ENCODE measurements around the gene RARRES2. TPM values are rescaled to one million over a fixed set of nuclear protein-coding genes. Genes with fewer than 3 reads are reported as not detected.

Gene RARRES2
- total RNA-seq, 4 donors from 2014 or later: 21.5 to 99.9 (median 27.1) TPM

Other genes starting within 250 kb of the RARRES2 start
- gene LRRC61, start 18.3 kb downstream of the RARRES2 start, total RNA-seq: 10 to 100 TPM; 19.3 to 22.1 (median 20.0) TPM
- gene ACTR3C, start 18.1 kb downstream of the RARRES2 start, total RNA-seq: 10 to 100 TPM; 34.5 to 70.4 (median 56.8) TPM
- 100 to 1,000 TPM; 138 to 209 (median 159) TPM for gene REPIN1, start 27.2 kb upstream of the RARRES2 start, total RNA-seq
- gene ZNF775, start 37.7 kb upstream of the RARRES2 start, total RNA-seq: 1 to 10 TPM; 1.7 to 2.8 (median 2.5) TPM
- 10 to 100 TPM in 1 of 4 donors, 1 to 10 TPM in 2, under 1 TPM in 1; 0.88 to 19.8 (median 5.2) TPM for gene GIMAP8, start 109.0 kb upstream of the RARRES2 start, total RNA-seq
- gene GIMAP7, start 173.2 kb upstream of the RARRES2 start, total RNA-seq: 10 to 100 TPM in 1 of 4 donors, 1 to 10 TPM in 3; 4.8 to 16.5 (median 8.5) TPM
- 10 to 100 TPM in 2 of 4 donors, 1 to 10 TPM in 2; 5.1 to 38.0 (median 14.6) TPM for gene GIMAP4, start 225.8 kb upstream of the RARRES2 start, total RNA-seq

All from Peyer's patch (tissue), 4 donors.